GM19324 (cell line): ENCODE data around the gene AMBP.
"Not testable (repeated sequence)": the region's sequence is repeated elsewhere in the genome, so short reads cannot be mapped to it uniquely, and the experiment has no call there.

Experiments
- ATAC-seq: cut with Tn5 transposase; IDR thresholded peaks from one replicate; pipeline ENCODE4 v1.9.1; 2021; ENCODE audit warnings: mild to moderate bottlenecking, moderate library complexity; ENCODE audit not compliant: unreplicated experiment, low FRiP score

The AMBP gene

DNA sequence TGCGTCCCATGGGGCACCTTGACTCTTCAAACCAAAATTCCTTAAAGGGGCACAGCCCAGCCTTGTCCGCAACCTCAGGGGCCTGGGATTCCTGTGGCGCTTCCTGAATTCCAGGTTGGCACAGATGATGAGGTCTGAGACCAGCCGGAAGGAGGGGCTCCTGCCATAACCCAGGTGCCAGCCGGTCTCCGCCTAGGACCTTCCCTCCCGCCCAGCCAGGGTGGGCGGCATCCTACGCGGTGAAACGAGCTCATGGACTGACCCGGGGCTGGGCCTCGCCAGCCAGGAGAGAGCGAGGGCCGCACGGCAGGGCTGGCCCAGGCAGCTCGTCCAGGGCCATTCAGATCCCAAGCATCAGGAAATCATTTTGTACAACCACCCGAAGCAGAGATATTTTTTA lies 23.0 kb downstream of the AMBP start:
- no peak for ATAC-seq

DNA sequence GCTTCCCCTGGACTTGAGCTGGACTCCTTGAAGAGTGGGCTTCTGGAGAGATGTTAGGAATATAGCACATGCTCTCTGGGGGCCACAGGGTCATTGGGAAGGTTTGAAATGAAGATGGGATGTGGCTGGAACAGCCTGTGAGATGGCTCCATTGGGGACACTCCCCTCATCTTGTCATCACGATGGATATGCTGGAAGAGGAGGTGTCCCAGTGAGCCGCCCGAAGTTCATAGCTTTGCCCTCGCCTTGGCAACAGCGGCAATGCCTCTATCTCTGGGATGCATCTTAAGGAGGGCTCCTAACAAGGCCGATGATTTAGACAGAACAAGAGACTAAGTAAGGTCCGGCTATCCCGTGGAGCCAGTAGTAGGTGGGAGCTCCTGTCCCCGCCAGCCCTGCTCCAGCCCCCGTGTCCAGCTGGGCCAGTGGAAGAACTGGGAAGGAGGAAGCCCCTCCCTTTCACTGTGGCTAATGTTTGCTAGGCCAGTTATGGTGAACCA lies 23.9 kb downstream of the AMBP start:
- ATAC-seq: no peak

- no peak for ATAC-seq
Observed at GRCh38 chr9:114053246-114054005, 24.7 kb downstream of the AMBP start.

DNA sequence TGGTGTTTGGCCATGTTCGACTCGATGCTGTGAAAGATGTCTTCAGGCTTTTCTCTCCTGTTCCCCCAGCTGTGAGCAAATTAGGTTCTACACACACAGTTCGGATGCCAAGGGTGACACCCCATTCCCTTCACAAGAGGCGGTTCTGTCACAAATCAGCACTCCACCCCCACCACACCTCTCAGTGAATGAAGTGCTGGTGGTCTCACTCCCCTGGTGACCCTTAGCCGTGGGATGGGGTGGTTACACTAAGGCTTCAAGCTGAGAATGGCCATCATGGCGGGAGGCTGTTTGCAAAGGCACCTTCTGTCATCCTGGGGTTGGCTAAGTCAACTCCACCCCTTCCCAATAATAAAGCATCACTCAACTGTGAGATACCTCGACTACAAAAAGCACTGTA lies 26.4 kb downstream of the AMBP start:
- no peak for ATAC-seq

GRCh38 chr9:114051281-114051680 lies 26.8 kb downstream of the AMBP start:
- no peak for ATAC-seq

DNA sequence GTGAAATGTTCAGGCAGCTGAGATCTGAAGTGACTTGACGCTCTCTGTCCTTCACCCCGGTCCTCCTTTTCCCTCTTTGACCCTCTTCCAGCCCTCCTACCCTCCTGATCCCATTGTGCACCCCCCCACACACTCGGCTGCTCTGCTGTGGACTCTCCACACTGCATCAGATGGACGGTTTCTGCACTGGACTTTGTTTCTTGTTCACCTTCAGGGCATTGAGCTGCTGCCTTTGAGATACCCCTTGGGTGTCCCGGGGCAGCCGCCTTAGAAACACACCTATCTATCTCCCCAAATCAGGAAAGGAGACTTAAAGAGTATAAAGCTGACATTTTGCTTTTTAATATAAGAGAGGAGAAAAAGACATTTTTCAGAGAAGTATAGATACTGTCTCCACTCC lies 27.5 kb downstream of the AMBP start:
- no peak for ATAC-seq

DNA sequence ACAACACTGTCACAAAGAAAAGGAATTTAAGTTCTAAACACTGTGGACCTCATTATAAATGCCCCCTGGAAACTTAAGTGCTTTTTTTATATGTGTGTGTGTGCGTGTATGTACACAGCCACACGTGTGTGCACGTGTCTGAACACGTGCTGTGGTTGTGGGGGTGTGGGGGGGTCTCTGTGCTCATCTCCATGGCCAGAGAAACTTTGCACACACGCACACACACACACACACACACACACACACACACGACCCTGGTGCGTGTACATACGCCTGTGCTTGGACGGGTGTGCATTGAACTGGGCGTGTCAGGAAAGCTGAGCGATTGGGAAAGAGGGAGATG lies 27.9 kb downstream of the AMBP start:
- ATAC-seq: no peak

DNA sequence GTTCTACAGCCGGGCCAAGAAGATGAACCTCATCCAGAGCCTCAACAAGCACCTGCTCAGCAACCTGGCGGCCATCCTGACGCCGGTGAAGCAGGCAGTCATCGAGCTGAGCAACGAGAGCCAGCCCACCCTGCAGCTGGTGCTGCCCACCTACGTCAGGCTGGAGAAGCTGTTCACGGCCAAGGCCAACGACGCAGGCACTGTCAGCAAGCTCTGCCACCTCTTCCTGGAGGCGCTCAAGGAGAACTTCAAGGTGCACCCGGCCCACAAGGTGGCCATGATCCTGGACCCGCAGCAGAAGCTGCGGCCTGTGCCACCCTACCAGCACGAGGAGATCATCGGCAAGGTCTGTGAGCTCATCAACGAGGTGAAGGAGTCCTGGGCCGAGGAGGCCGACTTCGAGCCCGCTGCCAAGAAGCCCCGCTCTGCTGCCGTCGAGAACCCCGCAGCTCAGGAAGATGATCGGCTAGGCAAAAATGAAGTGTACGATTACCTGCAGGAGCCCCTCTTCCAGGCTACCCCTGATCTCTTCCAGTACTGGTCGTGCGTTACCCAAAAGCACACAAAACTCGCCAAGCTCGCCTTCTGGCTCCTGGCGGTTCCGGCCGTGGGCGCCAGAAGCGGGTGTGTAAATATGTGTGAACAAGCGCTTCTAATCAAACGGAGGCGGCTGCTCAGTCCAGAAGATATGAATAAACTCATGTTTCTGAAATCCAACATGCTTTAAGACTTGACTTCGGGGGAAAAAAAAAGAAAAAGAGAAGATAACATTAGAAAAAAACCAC lies 28.5 kb downstream of the AMBP start:
- no peak for ATAC-seq

- ATAC-seq: no peak
Observed at GRCh38 chr9:114048533-114049415, 29.3 kb downstream of the AMBP start.

DNA sequence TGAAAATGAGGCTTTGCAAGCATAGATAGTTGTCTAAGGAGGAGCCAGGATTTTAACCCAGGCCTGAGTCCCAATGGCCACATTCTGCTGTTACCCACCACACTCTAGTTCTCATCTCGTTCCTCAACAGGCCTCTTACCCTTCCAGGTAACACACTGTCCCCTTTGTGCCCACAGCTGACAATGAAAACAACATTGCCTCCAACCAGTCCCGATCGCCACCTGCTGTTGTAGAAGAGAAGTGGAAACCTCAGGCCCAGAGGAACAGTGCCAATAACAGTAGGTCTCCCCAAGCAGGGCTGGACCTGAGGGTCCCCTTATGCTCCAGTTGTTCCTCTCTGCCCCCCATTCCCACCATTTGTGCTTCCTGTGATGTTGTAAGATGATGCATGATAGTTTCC lies 30.4 kb downstream of the AMBP start:
- ATAC-seq: no peak

DNA sequence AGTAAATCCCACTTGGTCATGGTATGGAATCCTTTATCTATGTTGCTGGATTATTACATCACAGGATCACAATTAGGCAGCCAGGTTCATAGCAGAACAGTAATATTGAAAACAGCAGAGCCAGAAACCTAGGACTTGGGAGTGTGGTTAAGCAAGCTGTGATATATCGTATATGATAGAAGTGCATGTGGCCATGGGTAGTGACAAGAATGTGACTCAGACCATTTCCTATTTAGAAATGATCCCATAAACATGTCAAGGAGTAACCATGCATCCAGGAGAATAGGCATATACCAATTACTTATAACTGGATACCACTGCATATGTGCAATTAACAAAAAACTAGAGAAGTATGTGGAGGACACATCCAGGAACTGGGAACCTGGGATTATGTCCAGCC lies 31.2 kb downstream of the AMBP start:
- no peak for ATAC-seq

GRCh38 chr9:114046237-114046755 lies 31.8 kb downstream of the AMBP start:
- ATAC-seq: no peak

DNA sequence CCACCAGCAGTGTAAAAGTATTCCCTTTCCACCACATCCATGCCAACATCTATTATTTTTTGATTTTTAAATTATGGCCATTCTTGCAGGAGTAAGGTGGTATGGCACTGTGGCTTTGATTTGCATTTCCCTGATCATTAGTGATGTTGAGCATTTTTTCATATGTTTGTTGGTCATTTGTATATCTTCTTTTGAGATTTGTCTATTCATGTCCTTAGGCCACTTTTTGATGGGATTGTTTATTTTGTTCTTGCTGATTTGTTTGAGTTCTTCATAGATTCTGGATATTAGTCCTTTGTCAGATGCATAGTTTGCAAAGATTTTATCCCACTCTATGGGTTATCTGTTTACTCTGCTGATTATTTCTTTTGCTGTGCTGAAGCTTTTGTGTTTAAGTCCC lies 34.4 kb downstream of the AMBP start:
- not testable (repeated sequence) for ATAC-seq

DNA sequence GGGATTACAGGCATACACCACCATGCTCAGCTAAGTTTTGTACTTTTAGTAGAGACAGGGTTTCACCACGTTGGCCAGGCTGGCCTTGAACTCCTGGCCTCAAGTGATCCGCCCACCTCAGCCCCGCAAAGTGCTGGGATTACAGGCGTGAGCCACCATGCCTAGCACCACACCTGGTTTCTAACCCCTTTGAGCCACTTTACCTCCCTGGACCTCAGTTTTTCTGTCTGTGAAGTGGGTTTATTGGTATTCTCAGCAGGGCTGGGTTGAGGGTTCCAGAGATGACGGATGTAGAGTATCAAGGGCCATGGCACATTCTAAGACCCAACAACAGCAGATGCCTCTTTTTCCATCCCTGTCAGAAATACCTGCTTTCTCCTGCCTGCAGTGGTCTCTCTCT lies 38.6 kb downstream of the AMBP start:
- ATAC-seq: no peak

- no peak for ATAC-seq
Observed at GRCh38 chr9:114038724-114039313, 39.3 kb downstream of the AMBP start.

DNA sequence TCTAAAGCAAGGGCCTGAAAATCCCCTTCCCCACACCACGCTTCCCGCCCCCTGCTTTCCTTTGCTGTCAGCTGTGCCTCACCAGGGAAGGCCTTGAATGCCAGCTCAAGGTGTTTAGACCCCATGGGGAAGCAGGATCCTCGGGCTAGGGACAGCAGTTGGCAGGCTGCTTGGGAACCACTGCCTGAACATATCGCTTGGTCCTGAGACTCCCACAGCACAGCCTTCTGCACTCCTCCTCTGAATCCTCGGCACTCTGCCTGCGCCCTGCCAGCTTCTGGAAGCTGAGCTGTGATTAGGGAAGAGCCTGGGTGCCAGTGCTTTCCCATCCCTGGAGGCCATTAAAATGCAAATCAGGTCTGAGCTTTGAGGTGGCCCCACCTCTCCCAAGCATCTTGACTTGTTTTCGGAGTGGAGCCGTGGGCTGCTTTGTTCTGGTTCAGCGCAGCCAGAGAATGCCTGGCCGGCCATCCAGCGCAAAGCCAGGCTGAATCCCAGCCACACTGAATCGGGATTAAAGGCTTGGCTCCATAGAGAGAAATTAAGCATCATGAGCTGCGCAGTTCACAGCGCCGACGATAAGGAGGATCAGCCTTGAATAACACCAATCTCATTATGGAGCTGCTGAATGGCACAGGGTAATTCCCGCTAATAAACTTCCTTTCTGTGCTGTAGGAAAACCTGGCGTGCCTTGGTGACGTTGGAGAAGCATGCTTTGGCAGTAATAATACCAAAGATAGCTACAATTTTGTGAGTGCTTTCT lies 40.0 kb downstream of the AMBP start:
- ATAC-seq: no peak

GRCh38 chr9:114037249-114037648 lies 40.9 kb downstream of the AMBP start:
- ATAC-seq: no peak

GRCh38 chr9:114035845-114036801 lies 42.0 kb downstream of the AMBP start:
- ATAC-seq: no peak
